ENCODE measurements around the gene AGXT. TPM values are rescaled to one million over a fixed set of nuclear protein-coding genes. Genes with fewer than 3 reads are reported as not detected.

Gene AGXT
- total RNA-seq, 6 experiments from 2014 or later, result 744 to 1,833 (median 1,254) TPM

DNA sequence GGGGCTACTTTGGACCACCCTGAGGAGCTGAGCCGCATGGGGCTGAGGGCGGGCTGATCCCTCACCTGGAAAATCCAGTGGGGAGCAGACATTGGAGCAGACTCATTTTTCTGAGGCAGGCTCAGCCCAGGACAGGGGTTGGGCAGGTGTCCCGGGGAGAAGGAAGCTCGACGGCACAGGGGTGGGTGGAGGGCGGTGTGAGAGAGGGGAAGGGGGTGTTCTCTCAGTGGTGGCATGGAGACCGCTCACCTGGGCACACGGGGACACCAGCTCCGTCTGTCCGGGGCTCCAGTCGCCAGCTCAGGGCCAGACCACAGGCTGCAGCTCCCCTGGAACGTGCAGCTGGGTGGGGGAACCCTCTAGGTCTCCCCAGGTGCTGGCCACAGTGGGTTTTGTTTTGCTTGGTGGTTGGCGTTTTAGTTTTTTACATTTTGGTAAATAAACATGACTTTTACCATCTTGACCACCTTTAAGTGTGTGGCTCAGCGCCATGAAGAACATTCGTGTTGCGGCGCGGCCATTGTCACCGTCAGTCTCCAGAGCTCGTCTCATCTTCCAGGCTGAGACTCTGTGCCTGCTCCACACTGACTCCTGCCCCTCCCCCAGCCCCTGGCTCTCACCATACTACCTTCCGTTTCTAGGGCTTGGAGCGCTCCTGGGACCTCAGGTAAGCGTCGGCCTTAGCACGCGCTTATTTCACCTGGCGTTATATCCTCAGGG lies 31.7 kb downstream of the AGXT start:
- intact Hi-C loops (cut with DNase I), result no loop called here
- no peak for ATAC-seq
- Histone ChIP-seq H3K27ac (no peak overlapping the region), H3K4me1 (peaks cover 0 to 22% (median 11%) of the 10 kb centered on the region in 4 donors), H3K4me3 (no peak overlapping the region), H3K36me3 (no peaks in the 10 kb centered on the region), H3K9me3 (no peaks in the 10 kb centered on the region), H3K27me3 (no peaks in the 10 kb centered on the region)
- peak in 2 of 3 donors; percentile 18 to 52 for DNase-seq
- 88% methylated on average over 15 of the region's 27 CpGs for WGBS (ENCODE audit: insufficient coverage, low coverage, low lambda C conversion rate, missing lambda C conversion rate)
- no peak for TF ChIP-seq POLR2A (IDR thresholded peaks at IDR 0.05)
- TF ChIP-seq, protein P1, sequence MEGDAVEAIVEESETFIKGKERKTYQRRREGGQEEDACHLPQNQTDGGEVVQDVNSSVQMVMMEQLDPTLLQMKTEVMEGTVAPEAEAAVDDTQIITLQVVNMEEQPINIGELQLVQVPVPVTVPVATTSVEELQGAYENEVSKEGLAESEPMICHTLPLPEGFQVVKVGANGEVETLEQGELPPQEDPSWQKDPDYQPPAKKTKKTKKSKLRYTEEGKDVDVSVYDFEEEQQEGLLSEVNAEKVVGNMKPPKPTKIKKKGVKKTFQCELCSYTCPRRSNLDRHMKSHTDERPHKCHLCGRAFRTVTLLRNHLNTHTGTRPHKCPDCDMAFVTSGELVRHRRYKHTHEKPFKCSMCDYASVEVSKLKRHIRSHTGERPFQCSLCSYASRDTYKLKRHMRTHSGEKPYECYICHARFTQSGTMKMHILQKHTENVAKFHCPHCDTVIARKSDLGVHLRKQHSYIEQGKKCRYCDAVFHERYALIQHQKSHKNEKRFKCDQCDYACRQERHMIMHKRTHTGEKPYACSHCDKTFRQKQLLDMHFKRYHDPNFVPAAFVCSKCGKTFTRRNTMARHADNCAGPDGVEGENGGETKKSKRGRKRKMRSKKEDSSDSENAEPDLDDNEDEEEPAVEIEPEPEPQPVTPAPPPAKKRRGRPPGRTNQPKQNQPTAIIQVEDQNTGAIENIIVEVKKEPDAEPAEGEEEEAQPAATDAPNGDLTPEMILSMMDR (IDR thresholded peaks at IDR 0.05), result no peak

DNA sequence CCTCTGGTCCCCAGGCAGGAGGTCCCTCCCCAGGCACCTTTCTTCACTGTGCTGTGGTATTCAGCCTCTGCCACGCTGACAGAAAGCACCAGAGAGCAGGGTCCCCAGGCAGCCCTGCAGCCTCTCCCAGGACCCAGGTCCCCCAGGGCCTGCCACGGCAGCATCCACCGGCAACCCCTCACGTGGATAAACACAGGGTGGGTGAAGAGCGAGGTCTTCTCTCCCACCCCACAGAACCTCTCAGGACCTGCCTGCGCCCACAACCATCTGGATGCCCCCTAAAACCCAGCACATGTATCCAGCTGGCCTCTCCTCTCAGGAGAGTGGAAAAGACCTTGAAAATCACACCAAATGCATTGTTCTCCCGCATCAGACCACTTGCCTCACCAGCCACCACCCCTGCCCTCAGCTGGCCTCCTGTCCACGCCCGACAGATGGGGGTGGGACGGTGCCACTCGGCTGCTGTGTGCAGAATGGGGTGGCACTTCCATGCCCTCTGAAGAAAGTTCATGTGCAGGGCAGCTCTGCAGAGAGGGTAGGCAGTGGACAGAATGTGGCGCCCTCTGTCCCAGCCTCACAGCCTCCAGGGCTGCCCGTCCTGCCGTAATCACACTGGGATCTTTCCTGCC lies 33.5 kb downstream of the AGXT start:
- WGBS (ENCODE audit: insufficient coverage, low coverage, low lambda C conversion rate, missing lambda C conversion rate), result 83% methylated on average over 5 of the region's 14 CpGs
- Histone ChIP-seq H3K9me3 (no peaks in the 10 kb centered on the region), H3K4me3 (no peak overlapping the region), H3K27me3 (no peaks in the 10 kb centered on the region), H3K36me3 (no peaks in the 10 kb centered on the region), H3K4me1 (peaks cover 0 to 9% (median 6%) of the 10 kb centered on the region in 4 donors), H3K27ac (no peak overlapping the region)
- DNase-seq (peak in 2 of 3 donors; percentile 2 to 37), ATAC-seq (no peak)
- intact Hi-C loops (cut with DNase I), result no loop called here
- TF ChIP-seq, protein P1 (IDR thresholded peaks at IDR 0.05), result no peak

DNA sequence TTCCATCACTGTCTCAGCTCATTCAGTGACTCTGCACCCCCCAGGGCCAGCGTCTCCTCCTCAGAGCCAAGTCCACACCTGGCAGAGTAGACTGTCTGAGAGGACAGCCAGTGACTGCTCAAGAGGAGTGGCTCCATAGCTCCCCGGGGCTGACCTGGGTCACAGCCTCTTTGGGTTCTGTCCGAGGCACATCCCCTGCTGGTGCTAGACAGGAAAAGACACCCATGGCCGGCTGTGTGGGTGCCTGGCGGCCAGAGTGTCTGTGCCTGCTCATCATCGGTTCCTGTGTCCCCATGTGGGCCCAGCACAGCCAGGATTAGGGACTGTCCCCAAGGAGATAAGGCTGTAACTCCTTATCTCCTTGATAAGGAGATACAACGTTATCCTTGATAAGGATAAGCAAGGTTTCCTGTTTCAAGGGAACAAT lies 34.0 kb downstream of the AGXT start:
- intact Hi-C loops (cut with DNase I), result no loop called here
- WGBS (ENCODE audit: insufficient coverage, low coverage, low lambda C conversion rate, missing lambda C conversion rate), result no CpG with 5 or more reads among the region's 7 CpGs
- Histone ChIP-seq H3K27me3 (no peaks in the 10 kb centered on the region), H3K4me1 (peaks cover 0 to 4% (median 3%) of the 10 kb centered on the region in 4 donors), H3K27ac (no peak overlapping the region), H3K9me3 (no peaks in the 10 kb centered on the region), H3K36me3 (no peaks in the 10 kb centered on the region), H3K4me3 (no peak overlapping the region)
- TF ChIP-seq POLR2A (IDR thresholded peaks at IDR 0.05), result no peak
- TF ChIP-seq, protein P1 (IDR thresholded peaks at IDR 0.05), result no peak
- DNase-seq, result peak in 2 of 3 donors; percentile 4 to 33
- ATAC-seq, result no peak

DNA sequence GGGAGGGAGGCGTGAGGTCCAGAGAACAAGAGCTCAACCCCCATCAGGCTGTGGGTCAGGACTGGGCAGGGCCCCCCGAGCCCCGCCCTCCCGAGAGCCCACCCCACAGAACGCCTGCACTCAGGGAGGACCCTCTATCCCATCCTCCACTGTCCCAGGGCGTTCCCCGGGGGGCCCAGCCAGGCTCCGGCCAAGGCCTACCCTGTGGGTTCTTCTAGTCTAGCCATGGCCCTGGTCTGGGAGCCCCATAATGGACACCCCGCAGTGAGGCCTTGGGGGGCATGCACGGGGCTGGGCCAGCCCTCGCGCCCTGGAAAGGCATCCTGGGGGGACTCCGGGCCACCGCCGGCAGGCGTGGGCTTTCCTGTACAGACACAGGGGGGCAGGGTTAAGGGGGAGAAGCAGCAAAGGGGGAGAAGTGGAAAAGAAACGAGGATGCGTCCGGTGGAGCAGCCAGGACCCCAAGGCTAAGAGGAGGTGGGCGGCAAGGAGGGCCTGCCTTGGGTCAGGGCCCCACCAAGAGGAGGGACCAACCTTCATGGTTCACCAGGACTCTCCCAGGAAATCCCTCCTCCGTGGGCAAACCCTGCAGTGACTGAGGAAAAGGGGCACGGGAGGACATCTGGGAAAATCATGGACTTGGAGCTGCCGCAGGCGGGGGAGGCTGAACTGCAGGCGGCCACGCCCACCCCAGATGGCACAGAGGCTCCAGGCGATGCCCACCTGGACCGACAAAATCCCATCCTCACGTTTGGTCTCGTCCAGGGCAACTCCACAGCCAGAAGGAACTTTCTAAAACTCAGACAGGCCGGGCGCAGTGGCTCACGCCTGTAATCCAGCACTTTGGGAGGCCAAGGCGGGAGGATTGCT lies 34.8 kb downstream of the AGXT start:
- H3K27ac ChIP-seq, result no peak overlapping the region
- H3K4me3 ChIP-seq, result no peak overlapping the region
- WGBS (ENCODE audit: insufficient coverage, low coverage, low lambda C conversion rate, missing lambda C conversion rate), result 82% methylated on average over 11 of the region's 34 CpGs
- intact Hi-C loops (cut with DNase I), result no loop called here
- DNase-seq (peak in 2 of 3 donors; percentile 14 to 46), ATAC-seq (no peak)
- TF ChIP-seq, protein P1 (IDR thresholded peaks at IDR 0.05), result no peak
- no peak for TF ChIP-seq POLR2A (IDR thresholded peaks at IDR 0.05)
- H3K27me3 ChIP-seq, result no peaks in the 10 kb centered on the region
- no peaks in the 10 kb centered on the region for H3K4me1 ChIP-seq
- no peaks in the 10 kb centered on the region for H3K9me3 ChIP-seq
- H3K36me3 ChIP-seq, result no peaks in the 10 kb centered on the region

Data from right lobe of liver (tissue), 6 donors.